Measurements from ENCODE around the gene PIAS3. TPM values are rescaled to one million over a fixed set of nuclear protein-coding genes. Genes with fewer than 3 reads are reported as not detected.

PIAS3 gene
- total and polyA plus RNA-seq, 2 donors from 2014 or later = 12.5 to 36.9 TPM

- Histone ChIP-seq H3K27me3 (ENCODE audit: control insufficient read depth, insufficient read depth, low read length) (no peaks in the 10 kb centered on the region), H3K27ac (ENCODE audit: low read depth in 2 of 2, low read length in 2 of 2) (no peak overlapping the region), H3K4me1 (ENCODE audit: control insufficient read depth in 2 of 3, insufficient read depth in 2 of 3, low read depth in 1 of 3, low read length in 3 of 3) (peaks cover 0 to 6% (median 3%) of the 10 kb centered on the region in 3 donors), H3K4me3 (ENCODE audit: low read length in 3 of 3) (no peak overlapping the region), H3K9me3 (ENCODE audit: control insufficient read depth in 2 of 3, insufficient read depth in 1 of 3, low read length in 3 of 3) (no peaks in the 10 kb centered on the region), H3K9ac (ENCODE audit: low read length in 3 of 3) (no peak overlapping the region), H3K36me3 (ENCODE audit: control insufficient read depth in 2 of 3, insufficient read depth in 3 of 3, low read length in 3 of 3) (no peaks in the 10 kb centered on the region)
- DNase-seq (peak in 1 of 5 donors; percentile 14), FAIRE-seq (no peak)
- no peak for TF ChIP-seq CTCF (IDR thresholded peaks at IDR 0.05; ENCODE audit: borderline replicate concordance, extremely low read depth, insufficient read depth)
- intact Hi-C loops (cut with DNase I) = no loop called here
Measured at GRCh38 chr1:145804235-145805045, 54.4 kb downstream of the PIAS3 start.

- Histone ChIP-seq H3K4me1 (ENCODE audit: control insufficient read depth in 2 of 3, insufficient read depth in 2 of 3, low read depth in 1 of 3, low read length in 3 of 3) (peaks cover 0 to 6% (median 3%) of the 10 kb centered on the region in 3 donors), H3K27ac (ENCODE audit: low read depth in 2 of 2, low read length in 2 of 2) (no peak overlapping the region), H3K9me3 (ENCODE audit: control insufficient read depth in 2 of 3, insufficient read depth in 1 of 3, low read length in 3 of 3) (peaks cover 3 to 16% (median 4%) of the 10 kb centered on the region in 3 donors), H3K36me3 (ENCODE audit: control insufficient read depth in 2 of 3, insufficient read depth in 3 of 3, low read length in 3 of 3) (no peaks in the 10 kb centered on the region), H3K27me3 (ENCODE audit: control insufficient read depth, insufficient read depth, low read length) (no peaks in the 10 kb centered on the region), H3K4me3 (ENCODE audit: low read length in 3 of 3) (no peak overlapping the region), H3K9ac (ENCODE audit: low read length in 3 of 3) (no peak overlapping the region)
- TF ChIP-seq CTCF (IDR thresholded peaks at IDR 0.05; ENCODE audit: borderline replicate concordance, extremely low read depth, insufficient read depth) = no peak
- no peak for FAIRE-seq
- DNase-seq = no peak
- intact Hi-C loops (cut with DNase I) = no loop called here
Measured at GRCh38 chr1:145799806-145800205, 59.1 kb downstream of the PIAS3 start.

Small RNAs within 50 kb of the gene (microRNA-seq; reads per million reads assigned to microRNA genes)
- gene MIR6736 = not detected

Other genes with a start within 250 kb of the PIAS3 start
- 152 TPM for gene PDZK1, start 151.7 kb downstream of the PIAS3 start, total RNA-seq
- 659 TPM for gene PDZK1, start 151.7 kb downstream of the PIAS3 start, polyA plus RNA-seq (ENCODE audit: insufficient read depth, low read depth, low replicate concordance)
- gene CD160, start 139.6 kb downstream of the PIAS3 start, total RNA-seq = 0.60 TPM
- gene CD160, start 139.6 kb downstream of the PIAS3 start, polyA plus RNA-seq (ENCODE audit: insufficient read depth, low read depth, low replicate concordance) = not detected
- 18.0 TPM for gene RNF115, start 35.0 kb downstream of the PIAS3 start, total RNA-seq
- gene RNF115, start 35.0 kb downstream of the PIAS3 start, polyA plus RNA-seq (ENCODE audit: insufficient read depth, low read depth, low replicate concordance) = 12.3 TPM
- gene POLR3C, start 34.9 kb downstream of the PIAS3 start, total RNA-seq = 30.0 TPM
- 16.1 TPM for gene POLR3C, start 34.9 kb downstream of the PIAS3 start, polyA plus RNA-seq (ENCODE audit: insufficient read depth, low read depth, low replicate concordance)
- 3.8 TPM for gene NUDT17, start 13.5 kb downstream of the PIAS3 start, total RNA-seq
- gene NUDT17, start 13.5 kb downstream of the PIAS3 start, polyA plus RNA-seq (ENCODE audit: insufficient read depth, low read depth, low replicate concordance) = 5.5 TPM
- 1.2 TPM for gene ANKRD35, start 26.8 kb upstream of the PIAS3 start, total RNA-seq
- 0.71 TPM for gene ANKRD35, start 26.8 kb upstream of the PIAS3 start, polyA plus RNA-seq (ENCODE audit: insufficient read depth, low read depth, low replicate concordance)
- 11.0 TPM for gene ITGA10, start 51.0 kb upstream of the PIAS3 start, total RNA-seq
- 0.54 TPM for gene ITGA10, start 51.0 kb upstream of the PIAS3 start, polyA plus RNA-seq (ENCODE audit: insufficient read depth, low read depth, low replicate concordance)
- gene PEX11B, start 59.6 kb upstream of the PIAS3 start, total RNA-seq = 35.7 TPM
- 50.5 TPM for gene PEX11B, start 59.6 kb upstream of the PIAS3 start, polyA plus RNA-seq (ENCODE audit: insufficient read depth, low read depth, low replicate concordance)
- 131 TPM for gene RBM8A, start 68.4 kb upstream of the PIAS3 start, total RNA-seq
- 105 TPM for gene RBM8A, start 68.4 kb upstream of the PIAS3 start, polyA plus RNA-seq (ENCODE audit: insufficient read depth, low read depth, low replicate concordance)
- 27.8 TPM for gene LIX1L, start 98.9 kb upstream of the PIAS3 start, total RNA-seq
- gene LIX1L, start 98.9 kb upstream of the PIAS3 start, polyA plus RNA-seq (ENCODE audit: insufficient read depth, low read depth, low replicate concordance) = 10.0 TPM
- gene ANKRD34A, start 105.5 kb upstream of the PIAS3 start, total RNA-seq = 0.76 TPM
- gene ANKRD34A, start 105.5 kb upstream of the PIAS3 start, polyA plus RNA-seq (ENCODE audit: insufficient read depth, low read depth, low replicate concordance) = 0.37 TPM
- 19.0 TPM for gene POLR3GL, start 105.6 kb upstream of the PIAS3 start, total RNA-seq
- 45.6 TPM for gene POLR3GL, start 105.6 kb upstream of the PIAS3 start, polyA plus RNA-seq (ENCODE audit: insufficient read depth, low read depth, low replicate concordance)
- 1,197 TPM for gene TXNIP, start 137.5 kb upstream of the PIAS3 start, total RNA-seq
- 356 TPM for gene TXNIP, start 137.5 kb upstream of the PIAS3 start, polyA plus RNA-seq (ENCODE audit: insufficient read depth, low read depth, low replicate concordance)
- not detected for gene HJV, start 162.7 kb upstream of the PIAS3 start, total RNA-seq
- 1.3 TPM for gene HJV, start 162.7 kb upstream of the PIAS3 start, polyA plus RNA-seq (ENCODE audit: insufficient read depth, low read depth, low replicate concordance)

All from kidney (tissue), 14 donors.